Endothelial cell of umbilical vein (primary cell): ENCODE results near the gene SH3PXD2A. TPM values are rescaled to one million over a fixed set of nuclear protein-coding genes. Genes with fewer than 3 reads are reported as not detected.

Experiments
- BruUV-seq: library from RNA; stranded (reverse); fragments of 400-500 nt; replicated peaks from 2 replicates; lab custom pipeline; 2021; lab: Mats Ljungman, UMichigan
- CTCF ChIA-PET: fragments of 300-600, 350-600 bp; sonication (Branson Sonifier 250); formaldehyde crosslinking; loops from one replicate; lab custom pipeline; 2021; ENCODE audit warnings: antibody characterized with exemption, inconsistent platforms; lab: Charles Lee
- POLR2A ChIA-PET: fragments of 300-600, 350-600 bp; sonication (Branson Sonifier 250); formaldehyde crosslinking; loops from one replicate; lab custom pipeline; 2021; ENCODE audit warnings: antibody characterized with exemption, inconsistent platforms; lab: Charles Lee
- DNase-seq: peaks from one replicate; pipeline ENCODE4 v3.0.0-alpha.2; 2011; ENCODE audit warnings: low read depth, low spot score
- FAIRE-seq: peaks from 2 replicates; lab custom pipeline; 2011; peaks lifted over from hg19 to GRCh38; lab: Jason Lieb, UNC
- H2AFZ ChIP-seq: 2 replicates; pipeline ENCODE4 v1.6.0; 2012; ENCODE audit warnings: low read depth, low read length, control low read depth, inconsistent platforms
- H3K27ac ChIP-seq: 2 replicates; pipeline ENCODE4 v1.5.1; 2011; ENCODE audit warnings: low read depth, mild to moderate bottlenecking, control low read depth, low read length, moderate library complexity; ENCODE audit not compliant: insufficient read depth
- H3K27me3 ChIP-seq, 2 experiments: 2 replicates each; pipeline versions ENCODE4 v1.6.0 to v1.6.1; 2011; ENCODE audit warnings: low read length in 2 of 2, mixed read lengths in 1 of 2; ENCODE audit not compliant: control insufficient read depth in 2 of 2, insufficient read depth in 2 of 2
- H3K36me3 ChIP-seq, 2 experiments: 2 replicates in 1 of 2; 3 replicates in 1 of 2; pipeline ENCODE4 v1.5.1; 2011; ENCODE audit warnings: low read length in 2 of 2, mild to moderate bottlenecking in 1 of 2, moderate library complexity in 1 of 2; ENCODE audit not compliant: control insufficient read depth in 2 of 2, insufficient read depth in 2 of 2; ENCODE audit errors: extremely low read depth in 1 of 2
- H3K4me1 ChIP-seq: 3 replicates; pipeline ENCODE4 v1.5.1; 2011; ENCODE audit warnings: mild to moderate bottlenecking, low read length; ENCODE audit not compliant: control insufficient read depth, insufficient read depth; ENCODE audit errors: extremely low read depth
- H3K4me2 ChIP-seq: 2 replicates; pipeline ENCODE4 v1.6.1; 2011; ENCODE audit warnings: low read length, control low read depth, mixed read lengths; ENCODE audit not compliant: insufficient read depth
- H3K4me3 ChIP-seq, 3 experiments: fragments of 200-600 bp in 1 of 3; sonication (generic), shearing (Covaris generic) in 1 of 3; replicated peaks in 1 of 3; 2 replicates each; pipeline ENCODE4 v1.5.1; 2011 to 2016; ENCODE audit warnings: control low read depth in 3 of 3, low read length in 3 of 3, mild to moderate bottlenecking in 2 of 3, inconsistent platforms in 1 of 3, low read depth in 1 of 3, moderate library complexity in 1 of 3; ENCODE audit not compliant: insufficient read depth in 1 of 3
- H3K79me2 ChIP-seq: 2 replicates; pipeline ENCODE4 v1.6.0; 2012; ENCODE audit warnings: low read length, inconsistent platforms; ENCODE audit not compliant: control insufficient read depth, insufficient read depth
- H3K9ac ChIP-seq: replicated peaks from 2 replicates; pipeline ENCODE3; 2011; ENCODE audit warnings: low read length, control low read depth; ENCODE audit not compliant: insufficient read depth; ENCODE audit errors: extremely low read depth
- H3K9me1 ChIP-seq: replicated peaks from 3 replicates; pipeline ENCODE4 v1.6.0; 2011; ENCODE audit warnings: mild to moderate bottlenecking, low read length; ENCODE audit not compliant: control insufficient read depth, insufficient read depth; ENCODE audit errors: extremely low read depth
- H3K9me3 ChIP-seq: replicated peaks from 2 replicates; pipeline ENCODE4 v1.5.1; 2012; ENCODE audit warnings: low read length, inconsistent platforms; ENCODE audit not compliant: control insufficient read depth, insufficient read depth
- H4K20me1 ChIP-seq: replicated peaks from 2 replicates; pipeline ENCODE3; 2011; ENCODE audit warnings: mild to moderate bottlenecking, low read length; ENCODE audit not compliant: control insufficient read depth, insufficient read depth; ENCODE audit errors: extremely low read depth
- CTCF ChIP-seq, 2 donors: IDR thresholded peaks; 1 replicate in 1 of 2; 2 replicates in 1 of 2; pipeline ENCODE4 v1.5.1; 2011; ENCODE audit warnings: low read length in 2 of 2, mild to moderate bottlenecking in 2 of 2, moderate library complexity in 2 of 2, control low read depth in 1 of 2, inconsistent platforms in 1 of 2, low read depth in 1 of 2; ENCODE audit not compliant: insufficient read depth in 1 of 2; ENCODE audit errors: extremely low read depth in 1 of 2
- EZH2 ChIP-seq: IDR thresholded peaks from 2 replicates; pipeline ENCODE4 v1.6.1; 2012; ENCODE audit warnings: borderline replicate concordance, low read depth, mild to moderate bottlenecking, moderate library complexity, low read length, inconsistent platforms; ENCODE audit not compliant: severe bottlenecking
- FOS ChIP-seq: IDR thresholded peaks from 2 replicates; pipeline ENCODE4 v1.6.1; 2011; ENCODE audit warnings: mild to moderate bottlenecking, low read length, moderate library complexity, borderline replicate concordance; ENCODE audit not compliant: insufficient read depth
- GATA2 ChIP-seq: IDR thresholded peaks from 2 replicates; pipeline ENCODE4 v1.7.0; 2011; ENCODE audit warnings: low read depth, mild to moderate bottlenecking, moderate library complexity, mixed read lengths, low read length; ENCODE audit not compliant: insufficient read length, insufficient read depth
- JUN ChIP-seq: IDR thresholded peaks from 2 replicates; pipeline ENCODE4 v1.6.1; 2011; ENCODE audit warnings: borderline replicate concordance, low read depth; ENCODE audit not compliant: insufficient read length, insufficient read depth
- MAX ChIP-seq: IDR thresholded peaks from 2 replicates; pipeline ENCODE4 v1.6.1; 2011; ENCODE audit not compliant: insufficient read depth, insufficient read length
- MYC ChIP-seq: IDR thresholded peaks from one replicate; pipeline ENCODE4 v1.6.1; 2011; ENCODE audit warnings: mild to moderate bottlenecking, low read depth, low read length
- POLR2A ChIP-seq: IDR thresholded peaks from 2 replicates; pipeline ENCODE4 v1.6.1; 2012; ENCODE audit warnings: low read depth, mild to moderate bottlenecking, control low read depth, low read length
- POLR2AphosphoS5 ChIP-seq: IDR thresholded peaks from 2 replicates; pipeline ENCODE4 v1.6.1; 2012; ENCODE audit warnings: low read depth, mild to moderate bottlenecking, control low read depth, low read length, moderate library complexity; ENCODE audit not compliant: insufficient read depth
- dilution Hi-C: fragments of 300-500 bp; cut with MboI; formaldehyde crosslinking; loops from one replicate; pipeline ENCODE4 v1.15.0; 2019; ENCODE audit warnings: low sequenced_read_pairs; ENCODE audit not compliant: extremely low pct_ligation_motif_present
- intact Hi-C: fragments of 100-400 bp; cut with micrococcal nuclease; formaldehyde crosslinking; loops from one replicate; pipeline ENCODE4 v1.10.0; 2022
- polyA plus RNA-seq, 4 experiments: library from polyadenylated mRNA; depleted of rRNA in 3 of 4; stranded (reverse) in 3 of 4; unstranded in 1 of 4; fragments of >200 nt; gene quantifications; 2 replicates each; pipeline versions ENCODE4 v1.2.1 to v1.2.3, GENCODE V29; 2011 to 2012; ENCODE audit warnings: missing spikeins in 1 of 4
- total RNA-seq: library from RNA; stranded (reverse); gene quantifications from 2 replicates; pipeline ENCODE4 v1.2.3, GENCODE V29; 2021

The SH3PXD2A gene
- total and polyA plus RNA-seq, 2 donors (not counting 3 experiments of a cell fraction or from before 2014, with no cell fraction given) = 1.4 to 5.1 TPM

GRCh38 chr10:103757531-103758293, 97.7 kb downstream of the SH3PXD2A start:
- H3K4me2 ChIP-seq = no peak overlapping the region
- peak overlapping the region; percentile 59 for H3K27ac ChIP-seq
- H3K36me3 ChIP-seq = no peaks in the 10 kb centered on the region
- DNase-seq (peak; percentile 80), FAIRE-seq (peak; percentile 96)
- CTCF ChIA-PET = interaction anchor here (1.0 to 3.4 kb wide), 11 partner anchors 8 to 130 kb away, joined by 3 to 12 read pairs (median 4); partner anchors contain the start of gene SH3PXD2A
- H3K4me3 ChIP-seq = no peak overlapping the region
- H4K20me1 ChIP-seq = no peaks in the 10 kb centered on the region
- intact Hi-C loops = loop anchor here (2.0 to 5.0 kb wide), 3 partner anchors 15 to 365 kb away; partner anchors contain the start of gene SFR1
- no peaks in the 10 kb centered on the region for H3K79me2 ChIP-seq
- H3K4me1 ChIP-seq = peaks cover 45% of the 10 kb centered on the region
- H3K9me3 ChIP-seq = no peaks in the 10 kb centered on the region
- H3K9ac ChIP-seq = no peak overlapping the region
- dilution Hi-C loops = no loop called here
- no peak overlapping the region for H2AFZ ChIP-seq
- no peaks in the 10 kb centered on the region for H3K9me1 ChIP-seq
- H3K27me3 ChIP-seq = no peaks in the 10 kb centered on the region
- TF ChIP-seq MYC (no peak), JUN (no peak), EZH2 (no peak), FOS (no peak), GATA2 (no peak), CTCF (IDR thresholded peaks at IDR 0.05; ENCODE audit: extremely low read depth in 1 of 2, insufficient read depth in 1 of 2, low read depth in 1 of 2, low read length in 2 of 2) (no peak), POLR2AphosphoS5 (no peak), POLR2A (no peak), MAX (no peak)
- POLR2A ChIA-PET = interaction anchor here (0.5 kb wide), 1 partner anchor 126 kb away, joined by 7 read pairs; no protein-coding TSS in a partner anchor
- no TSS peak for BruUV-seq
